Heart left ventricle (tissue), 13 donors: ENCODE results near the gene FMOD.

Experiments used
- POLR2A ChIP-seq, 2 donors: fragments of 450-650 bp; IDR thresholded peaks; one replicate each; pipeline ENCODE4 v1.6.1; 2017; ENCODE audit warnings: antibody characterized with exemption in 2 of 2, mild to moderate bottlenecking in 2 of 2, moderate library complexity in 2 of 2
- TF ChIP-seq, protein P1 (sequence below), 12 donors: fragments of 200-600 bp; sonication (generic) in 4 of 12; IDR thresholded peaks; one replicate each; pipeline versions ENCODE4 v1.5.0 to v1.8.0; 2018 to 2022; ENCODE audit warnings: antibody characterized with exemption in 12 of 12, mild to moderate bottlenecking in 5 of 12
- donor health status: ischemic (EF 13 %, LVEDD 7.1; RV severe dilation, severe dysfunction).
- donor health status: DM: no; HTN: yes; CAD: no.
- donor health status: DM: no; HTN: no; CAD: no.
- donor health status: ischemic (EF 25% LVEDD 6.9; RV normal size, moderate dysfunction).
- donor health status: ischemic (EF 25% LVEDD 5.7; RV mildly dilated, moderate dysfunction).
- donor health status: ischemic (EF 35%, LVEDD 5.7; RV mildly dilated, moderate dysfunction).
- donor health status: nonischemic (EF 11% LVEDD 7.7; RV severe dilation, severe dysfunction).
- donor health status: DM: yes; HTN: yes; CAD: no.
- donor health status: PGD.
- donor health status: ischemic (EF 29% LVEDD 5.4; RV normal size, mild dysfunction).
- donor health status: nonischemic (EF 23%, LVEDD 6.1; RV moderate dilation, normal function).

DNA sequence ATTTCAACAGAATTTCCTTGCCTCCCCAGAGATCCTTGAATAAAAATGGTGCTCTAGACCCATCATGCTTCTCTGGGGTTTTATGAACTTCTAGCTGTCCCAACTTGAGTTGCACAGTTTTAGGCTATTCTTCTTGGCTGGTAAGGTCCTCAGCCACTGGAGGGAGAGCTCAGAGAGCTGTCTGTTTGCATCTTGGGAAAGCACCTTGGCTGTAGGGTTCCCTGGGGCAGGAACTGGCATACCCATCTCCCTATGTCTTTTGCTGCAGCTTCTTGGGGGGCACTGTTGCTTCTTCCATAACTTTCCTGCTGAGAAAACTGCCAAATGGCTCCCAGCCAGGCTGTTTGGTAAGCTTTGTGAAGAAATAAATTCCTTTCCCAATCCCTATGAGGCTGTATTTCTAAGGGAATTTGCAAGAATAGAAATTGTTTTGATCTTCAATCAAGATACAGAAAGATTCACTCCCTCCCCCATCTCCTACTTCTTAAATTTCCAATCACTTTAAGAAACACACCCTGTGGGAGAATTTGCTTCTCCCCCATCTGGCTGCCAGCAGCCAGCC, 8.2 kb upstream of the FMOD start:
- TF ChIP-seq, protein P1, sequence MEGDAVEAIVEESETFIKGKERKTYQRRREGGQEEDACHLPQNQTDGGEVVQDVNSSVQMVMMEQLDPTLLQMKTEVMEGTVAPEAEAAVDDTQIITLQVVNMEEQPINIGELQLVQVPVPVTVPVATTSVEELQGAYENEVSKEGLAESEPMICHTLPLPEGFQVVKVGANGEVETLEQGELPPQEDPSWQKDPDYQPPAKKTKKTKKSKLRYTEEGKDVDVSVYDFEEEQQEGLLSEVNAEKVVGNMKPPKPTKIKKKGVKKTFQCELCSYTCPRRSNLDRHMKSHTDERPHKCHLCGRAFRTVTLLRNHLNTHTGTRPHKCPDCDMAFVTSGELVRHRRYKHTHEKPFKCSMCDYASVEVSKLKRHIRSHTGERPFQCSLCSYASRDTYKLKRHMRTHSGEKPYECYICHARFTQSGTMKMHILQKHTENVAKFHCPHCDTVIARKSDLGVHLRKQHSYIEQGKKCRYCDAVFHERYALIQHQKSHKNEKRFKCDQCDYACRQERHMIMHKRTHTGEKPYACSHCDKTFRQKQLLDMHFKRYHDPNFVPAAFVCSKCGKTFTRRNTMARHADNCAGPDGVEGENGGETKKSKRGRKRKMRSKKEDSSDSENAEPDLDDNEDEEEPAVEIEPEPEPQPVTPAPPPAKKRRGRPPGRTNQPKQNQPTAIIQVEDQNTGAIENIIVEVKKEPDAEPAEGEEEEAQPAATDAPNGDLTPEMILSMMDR (IDR thresholded peaks at IDR 0.05), result no peak
- no peak for TF ChIP-seq POLR2A (IDR thresholded peaks at IDR 0.05)
